Measurements from ENCODE around the gene MAP3K12. TPM values are rescaled to one million over a fixed set of nuclear protein-coding genes. Genes with fewer than 3 reads are reported as not detected.

MAP3K12 gene
- total RNA-seq, 3 donors from 2014 or later (not counting 1 experiment from before 2014, with no cell fraction given) = 15.3 to 21.8 (median 21.8) TPM

GRCh38 chr12:53539526-53539925 lies 40.3 kb upstream of the MAP3K12 start:
- H3K4me1 ChIP-seq (ENCODE audit: control insufficient read depth, insufficient read depth, low read length) = no peaks in the 10 kb centered on the region
- H3K4me3 ChIP-seq (ENCODE audit: low read length) = no peak overlapping the region
- H3K27ac ChIP-seq (ENCODE audit: low read length) = no peak overlapping the region
- no peak for ATAC-seq
- peaks cover 47% of the 10 kb centered on the region for H3K36me3 ChIP-seq (ENCODE audit: control insufficient read depth, insufficient read depth, low read length)
- no peak for DNase-seq
- H3K4me3 Mint-ChIP-seq = no peak overlapping the region
- peaks cover 6% of the 10 kb centered on the region for H3K36me3 Mint-ChIP-seq
- no peaks in the 10 kb centered on the region for H3K9me3 ChIP-seq (ENCODE audit: control insufficient read depth, insufficient read depth, low read length)
- no peak overlapping the region for H3K27ac Mint-ChIP-seq
- H3K4me1 Mint-ChIP-seq = no peaks in the 10 kb centered on the region
- WGBS (ENCODE audit: insufficient coverage) = 93% methylated on average over 3 of the region's 3 CpGs
- H3K27me3 ChIP-seq (ENCODE audit: control insufficient read depth, insufficient read depth, low read length) = no peaks in the 10 kb centered on the region
- H3K9me3 Mint-ChIP-seq = no peaks in the 10 kb centered on the region
- TF ChIP-seq CTCF (IDR thresholded peaks at IDR 0.05) = no peak
- H3K27me3 Mint-ChIP-seq (ENCODE audit: low read depth in 2 of 2) = no peaks in the 10 kb centered on the region
- intact Hi-C loops (cut with micrococcal nuclease) = no loop called here

GRCh38 chr12:53538209-53538689 lies 39.0 kb upstream of the MAP3K12 start:
- DNase-seq (no peak), ATAC-seq (no peak)
- Histone ChIP-seq H3K9me3 (ENCODE audit: control insufficient read depth, insufficient read depth, low read length) (no peaks in the 10 kb centered on the region), H3K27me3 (ENCODE audit: control insufficient read depth, insufficient read depth, low read length) (no peaks in the 10 kb centered on the region), H3K36me3 (ENCODE audit: control insufficient read depth, insufficient read depth, low read length) (peaks cover 58% of the 10 kb centered on the region), H3K4me1 (ENCODE audit: control insufficient read depth, insufficient read depth, low read length) (no peaks in the 10 kb centered on the region), H3K27ac (ENCODE audit: low read length) (no peak overlapping the region), H3K4me3 (ENCODE audit: low read length) (no peak overlapping the region)
- Mint-ChIP-seq H3K4me3 (no peak overlapping the region), H3K36me3 (peaks cover 7% of the 10 kb centered on the region), H3K9me3 (no peaks in the 10 kb centered on the region), H3K27ac (no peak overlapping the region), H3K4me1 (no peaks in the 10 kb centered on the region), H3K27me3 (ENCODE audit: low read depth in 2 of 2) (no peaks in the 10 kb centered on the region)
- intact Hi-C loops (cut with micrococcal nuclease) = no loop called here
- 94% methylated on average over 1 of the region's 1 CpG for WGBS (ENCODE audit: insufficient coverage)
- TF ChIP-seq CTCF (IDR thresholded peaks at IDR 0.05) = no peak

GRCh38 chr12:53536962-53537361 lies 37.7 kb upstream of the MAP3K12 start:
- no peak overlapping the region for H3K4me3 Mint-ChIP-seq
- no peak for ATAC-seq
- H3K36me3 ChIP-seq (ENCODE audit: control insufficient read depth, insufficient read depth, low read length) = peaks cover 62% of the 10 kb centered on the region
- no peak for TF ChIP-seq CTCF (IDR thresholded peaks at IDR 0.05)
- no peak for DNase-seq
- WGBS (ENCODE audit: insufficient coverage) = 83% methylated on average over 2 of the region's 3 CpGs
- no peaks in the 10 kb centered on the region for H3K9me3 Mint-ChIP-seq
- H3K4me1 Mint-ChIP-seq = no peaks in the 10 kb centered on the region
- H3K36me3 Mint-ChIP-seq = peaks cover 18% of the 10 kb centered on the region
- intact Hi-C loops (cut with micrococcal nuclease) = no loop called here
- H3K27ac ChIP-seq (ENCODE audit: low read length) = no peak overlapping the region
- H3K4me1 ChIP-seq (ENCODE audit: control insufficient read depth, insufficient read depth, low read length) = no peaks in the 10 kb centered on the region
- no peaks in the 10 kb centered on the region for H3K27me3 Mint-ChIP-seq (ENCODE audit: low read depth in 2 of 2)
- no peaks in the 10 kb centered on the region for H3K27me3 ChIP-seq (ENCODE audit: control insufficient read depth, insufficient read depth, low read length)
- no peak overlapping the region for H3K4me3 ChIP-seq (ENCODE audit: low read length)
- no peak overlapping the region for H3K27ac Mint-ChIP-seq
- no peaks in the 10 kb centered on the region for H3K9me3 ChIP-seq (ENCODE audit: control insufficient read depth, insufficient read depth, low read length)

- Histone ChIP-seq H3K9me3 (ENCODE audit: control insufficient read depth, insufficient read depth, low read length) (no peaks in the 10 kb centered on the region), H3K36me3 (ENCODE audit: control insufficient read depth, insufficient read depth, low read length) (peaks cover 64% of the 10 kb centered on the region), H3K27ac (ENCODE audit: low read length) (no peak overlapping the region), H3K27me3 (ENCODE audit: control insufficient read depth, insufficient read depth, low read length) (no peaks in the 10 kb centered on the region), H3K4me1 (ENCODE audit: control insufficient read depth, insufficient read depth, low read length) (no peaks in the 10 kb centered on the region), H3K4me3 (ENCODE audit: low read length) (no peak overlapping the region)
- Mint-ChIP-seq H3K36me3 (peaks cover 18% of the 10 kb centered on the region), H3K27me3 (ENCODE audit: low read depth in 2 of 2) (no peaks in the 10 kb centered on the region), H3K27ac (no peak overlapping the region), H3K9me3 (no peaks in the 10 kb centered on the region), H3K4me1 (no peaks in the 10 kb centered on the region), H3K4me3 (no peak overlapping the region)
- WGBS (ENCODE audit: insufficient coverage) = 79% methylated on average over 2 of the region's 2 CpGs
- TF ChIP-seq CTCF (IDR thresholded peaks at IDR 0.05) = no peak
- intact Hi-C loops (cut with micrococcal nuclease) = no loop called here
- DNase-seq (no peak), ATAC-seq (no peak)
Observed at GRCh38 chr12:53533471-53533870, 34.2 kb upstream of the MAP3K12 start.

Measured in natural killer cell (primary cell).